A204.1 (cell line): ENCODE measurements around the gene NAT9.

Experiments
- FAIRE-seq: peaks from 2 replicates; lab custom pipeline; 2012; peaks lifted over from hg19 to GRCh38; lab: Jason Lieb, UNC

The NAT9 gene

DNA sequence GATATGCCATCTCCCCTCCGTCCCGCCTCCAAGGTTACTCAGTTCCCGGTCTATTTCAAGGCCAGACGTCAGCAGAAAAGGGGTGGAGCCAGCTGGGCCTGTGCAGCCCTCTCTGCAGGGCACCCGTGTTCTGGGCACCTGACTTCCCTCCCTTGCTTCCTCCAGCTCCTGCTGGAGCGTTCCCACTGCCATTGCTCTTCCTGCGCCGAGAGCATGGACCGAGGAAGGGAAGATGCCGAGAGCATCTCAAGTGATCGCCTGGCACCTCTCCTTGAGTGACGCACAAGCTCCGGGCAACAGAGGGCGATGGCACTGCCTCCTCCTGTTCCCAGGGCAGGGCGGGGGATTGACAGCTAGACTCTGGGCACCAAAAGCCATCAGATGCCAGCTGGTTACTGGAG is 29.4 kb upstream of the NAT9 start:
- no peak for FAIRE-seq

DNA sequence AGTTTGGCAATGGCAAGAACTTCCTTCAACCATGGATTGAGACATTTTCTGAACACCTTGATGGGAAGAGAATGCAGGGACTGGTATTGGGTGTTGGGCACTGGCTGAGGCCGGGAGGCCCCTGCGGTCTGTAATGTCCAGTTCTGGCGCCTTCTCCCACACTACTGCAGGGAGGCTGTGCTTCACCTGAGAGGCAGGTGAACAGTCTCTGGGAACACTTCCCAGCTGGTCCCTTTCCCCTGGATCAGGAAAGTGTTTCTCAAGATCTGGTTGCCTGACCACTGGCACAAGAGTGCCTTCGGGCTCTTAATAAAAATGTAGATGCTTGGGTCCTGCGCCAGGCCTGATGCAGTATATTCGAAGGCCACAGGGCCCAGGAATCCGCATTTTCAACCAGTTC is 28.5 kb upstream of the NAT9 start:
- no peak for FAIRE-seq

- FAIRE-seq, result no peak
These were observed 27.8 kb upstream of the NAT9 start for GRCh38 chr17:74803971-74804370.

- FAIRE-seq, result no peak
These were observed 27.3 kb upstream of the NAT9 start for GRCh38 chr17:74803388-74803930.

DNA sequence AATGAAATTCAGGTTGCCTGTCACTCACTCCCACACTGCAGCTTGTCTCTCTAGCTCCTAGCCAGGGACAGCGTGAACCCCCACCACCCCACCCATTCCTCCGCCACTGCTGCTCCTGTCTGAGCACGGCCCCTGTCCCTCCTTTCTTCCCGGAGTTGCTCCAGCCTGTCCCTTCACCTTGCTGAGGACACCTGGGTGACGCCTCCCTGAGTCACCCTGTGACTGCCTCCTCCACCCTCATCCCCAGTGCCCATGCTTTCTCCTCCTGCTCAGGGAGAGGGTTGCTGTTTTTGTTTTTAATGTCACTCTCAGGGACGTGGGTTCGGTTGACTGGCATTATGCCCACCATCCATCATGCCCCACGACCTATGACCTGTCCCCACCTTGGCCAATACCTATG is 25.8 kb upstream of the NAT9 start:
- FAIRE-seq, result no peak

DNA sequence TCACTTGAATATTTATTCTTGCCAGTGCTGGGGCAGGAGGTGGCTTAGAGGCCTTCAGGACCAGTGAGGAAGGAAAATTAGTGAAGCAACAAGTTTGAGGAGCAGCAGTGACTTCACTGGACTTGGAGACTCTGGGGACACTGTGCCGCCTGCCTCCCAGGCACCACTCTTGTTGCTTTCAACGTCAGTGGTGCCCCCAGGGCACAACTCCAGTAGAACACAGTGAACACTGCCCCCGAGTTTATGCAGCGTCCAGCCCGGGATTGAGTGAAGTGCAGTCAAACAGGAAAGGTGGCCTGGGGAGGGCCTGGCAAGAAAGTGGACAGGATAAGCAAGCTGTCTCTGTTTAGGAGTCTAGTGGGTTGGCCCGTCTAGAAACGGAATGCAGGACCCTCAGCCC is 24.4 kb upstream of the NAT9 start:
- no peak for FAIRE-seq

GRCh38 chr17:74799097-74799496 is 23.0 kb upstream of the NAT9 start:
- no peak for FAIRE-seq

GRCh38 chr17:74798239-74798707 is 22.1 kb upstream of the NAT9 start:
- no peak for FAIRE-seq

DNA sequence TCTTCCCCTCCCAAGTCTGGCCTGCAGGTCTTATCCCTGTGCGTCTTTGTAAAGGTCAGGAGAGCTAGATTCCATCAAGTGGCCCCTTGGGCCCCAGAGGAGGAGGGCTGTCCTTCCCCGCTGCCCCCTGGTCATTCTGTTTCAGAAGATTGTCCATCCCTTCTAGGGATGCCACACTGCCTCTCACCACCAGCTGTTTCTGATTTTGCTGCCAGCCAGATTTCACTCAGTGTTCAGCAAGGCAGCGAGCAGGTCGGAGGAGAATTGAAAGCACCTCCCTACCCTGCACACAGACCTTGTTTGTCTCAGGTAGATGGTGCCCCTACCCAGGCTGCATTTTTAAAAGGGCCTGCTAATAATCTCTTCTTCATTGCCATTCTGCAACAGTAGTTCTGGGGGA is 21.7 kb upstream of the NAT9 start:
- no peak for FAIRE-seq

DNA sequence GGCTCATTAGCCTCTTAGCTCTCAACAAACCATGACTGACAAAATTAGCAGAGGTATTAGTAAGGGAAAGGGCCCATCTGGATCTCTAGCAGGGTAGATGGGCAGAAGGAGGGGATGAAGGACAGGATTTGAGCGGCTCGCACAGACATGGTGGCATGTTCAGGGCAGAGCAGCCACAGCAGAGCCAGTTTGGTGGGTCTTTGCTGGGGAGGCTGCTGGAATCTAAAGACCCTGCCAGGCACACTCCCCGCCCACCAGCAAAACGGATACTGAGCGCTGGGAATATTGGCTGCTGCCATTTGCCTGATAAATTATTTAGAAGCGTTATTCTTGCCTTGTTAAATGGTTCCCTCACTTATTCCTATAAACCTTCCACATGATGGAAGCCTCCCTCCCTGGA is 20.7 kb upstream of the NAT9 start:
- FAIRE-seq, result no peak

GRCh38 chr17:74796211-74796610 is 20.1 kb upstream of the NAT9 start:
- no peak for FAIRE-seq

DNA sequence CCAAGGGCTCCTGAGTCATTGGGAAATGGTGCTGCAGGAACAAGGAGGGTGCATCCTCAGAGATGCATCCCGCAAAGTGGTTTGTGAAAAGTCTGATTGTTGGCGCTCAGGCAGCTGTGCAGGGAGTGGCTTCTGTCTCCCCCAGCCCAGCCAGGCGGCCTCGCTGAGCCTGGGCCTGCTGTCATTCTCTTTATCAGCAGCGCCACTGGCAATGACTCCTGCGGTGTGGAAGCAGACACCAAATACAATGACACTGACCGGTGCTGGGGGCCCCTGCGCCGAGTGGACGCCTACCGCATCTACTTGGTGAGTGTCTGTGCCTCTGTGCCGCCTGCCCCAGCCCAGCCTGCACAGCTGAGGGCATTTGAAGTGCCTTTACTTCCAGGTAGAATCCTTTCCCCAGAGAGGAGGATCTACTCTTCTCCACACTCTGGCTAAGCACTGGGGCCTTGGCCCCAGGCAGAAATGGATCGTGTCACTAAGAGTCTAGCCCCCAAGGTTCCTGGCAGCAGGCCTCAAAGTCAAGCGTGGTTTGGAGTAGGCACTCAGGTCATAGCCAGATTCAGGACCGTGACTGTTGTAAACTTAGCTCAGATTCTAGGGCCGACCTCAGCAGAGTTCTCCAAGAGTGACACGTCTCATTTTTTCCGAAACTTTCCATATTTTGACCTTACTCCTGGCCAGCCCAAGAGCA is 19.3 kb upstream of the NAT9 start:
- FAIRE-seq, result no peak

DNA sequence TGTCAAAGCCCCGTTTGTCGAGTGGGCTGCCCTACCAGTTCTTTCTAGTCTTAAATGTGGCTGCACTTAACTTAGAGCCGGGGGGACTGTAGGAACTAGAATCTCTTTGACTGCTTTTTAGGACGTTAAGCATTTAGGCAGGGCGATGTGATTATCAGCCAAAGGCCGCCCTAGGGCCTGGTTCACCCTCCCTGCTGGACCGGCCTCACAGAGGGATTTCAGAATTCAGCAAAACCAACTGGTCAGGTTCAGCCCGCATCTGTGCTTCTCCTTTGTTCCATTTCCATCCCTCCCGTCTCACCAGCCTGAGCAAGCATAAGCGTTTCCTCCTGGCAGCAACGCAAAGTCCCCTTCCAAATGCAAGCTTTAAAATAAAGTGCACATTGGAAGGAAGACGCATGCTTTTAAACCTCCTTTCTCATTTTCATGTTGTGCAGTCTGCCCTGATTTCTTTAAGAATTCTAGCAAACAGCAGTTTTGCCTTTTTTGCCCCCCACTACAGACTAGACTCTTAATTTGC is 16.5 kb upstream of the NAT9 start:
- no peak for FAIRE-seq

DNA sequence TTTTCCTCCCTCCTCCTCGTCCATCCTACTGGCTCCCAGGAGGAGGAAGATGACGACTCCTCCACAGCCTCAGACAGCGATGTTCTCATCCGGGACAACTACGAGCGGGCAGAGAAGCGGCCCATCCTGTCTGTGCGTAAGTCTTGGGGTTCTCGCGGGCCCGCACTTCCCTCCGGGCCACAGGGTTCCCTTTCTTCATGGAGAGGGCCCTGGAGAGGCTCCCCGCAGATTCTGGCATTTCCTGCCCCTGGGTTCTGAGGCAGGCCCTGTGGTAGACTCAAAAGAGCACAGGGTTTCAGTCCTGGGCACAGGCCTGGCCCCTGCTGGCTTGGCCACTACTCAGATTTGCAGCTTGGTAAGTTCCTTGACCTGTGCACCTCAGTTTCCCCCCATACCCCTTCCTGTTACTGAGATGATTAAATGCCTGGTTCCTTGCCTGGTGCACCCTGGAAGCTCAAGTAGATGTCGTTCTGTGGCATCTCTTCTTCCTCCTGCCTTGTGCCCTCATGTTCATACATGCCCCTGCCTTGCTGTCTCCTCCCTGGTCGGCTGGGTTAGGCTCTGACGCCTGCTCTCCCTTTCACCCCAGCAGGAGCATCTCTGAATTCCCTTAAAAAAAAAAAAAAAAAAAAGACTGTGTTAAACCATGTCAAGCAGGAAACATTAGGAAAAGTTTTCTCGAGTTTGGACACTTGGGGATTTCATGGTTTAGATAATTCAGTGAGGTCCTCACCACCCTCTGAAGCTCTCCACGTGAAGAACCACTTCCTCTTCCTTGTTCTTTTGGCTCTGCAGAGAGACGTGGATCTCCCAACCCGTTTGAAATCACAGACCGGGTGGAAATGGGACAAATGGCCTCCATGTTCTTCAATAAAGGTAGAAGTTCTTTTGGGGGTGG is 14.3 kb upstream of the NAT9 start:
- FAIRE-seq, result no peak

DNA sequence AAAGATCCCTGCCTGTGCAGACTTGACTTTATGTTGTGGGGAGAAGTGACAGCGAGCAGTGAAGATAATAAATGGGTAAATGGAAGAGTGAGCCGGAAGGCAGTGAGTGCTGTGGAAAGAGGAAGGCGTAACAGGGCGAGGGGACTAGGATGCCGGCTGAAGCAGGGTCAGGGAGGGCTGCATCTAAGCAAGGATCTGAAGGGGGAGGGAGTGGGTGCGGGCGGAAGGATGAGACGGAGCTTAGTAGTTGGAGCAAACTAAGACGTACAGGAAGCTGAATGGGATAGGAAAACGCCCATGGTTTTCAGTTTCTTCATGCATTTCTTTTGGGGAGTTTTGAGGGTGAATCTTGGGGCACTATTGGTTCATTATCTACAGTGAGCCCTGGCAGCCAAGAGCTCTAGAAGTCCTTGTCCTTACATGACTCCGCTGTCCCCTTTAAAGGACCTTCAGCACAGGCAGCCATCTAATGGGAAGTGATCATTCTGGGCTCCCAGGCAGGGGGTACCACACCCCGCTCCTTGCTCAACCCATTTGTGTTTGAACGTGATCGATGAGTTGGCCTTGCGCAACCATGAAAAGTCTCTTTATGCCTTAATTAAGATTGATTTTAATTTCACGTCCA is 10.4 kb upstream of the NAT9 start:
- no peak for FAIRE-seq

GRCh38 chr17:74785981-74786360 is 9.8 kb upstream of the NAT9 start:
- no peak for FAIRE-seq

- FAIRE-seq, result no peak
These were observed 9.2 kb upstream of the NAT9 start for GRCh38 chr17:74785096-74785980.

DNA sequence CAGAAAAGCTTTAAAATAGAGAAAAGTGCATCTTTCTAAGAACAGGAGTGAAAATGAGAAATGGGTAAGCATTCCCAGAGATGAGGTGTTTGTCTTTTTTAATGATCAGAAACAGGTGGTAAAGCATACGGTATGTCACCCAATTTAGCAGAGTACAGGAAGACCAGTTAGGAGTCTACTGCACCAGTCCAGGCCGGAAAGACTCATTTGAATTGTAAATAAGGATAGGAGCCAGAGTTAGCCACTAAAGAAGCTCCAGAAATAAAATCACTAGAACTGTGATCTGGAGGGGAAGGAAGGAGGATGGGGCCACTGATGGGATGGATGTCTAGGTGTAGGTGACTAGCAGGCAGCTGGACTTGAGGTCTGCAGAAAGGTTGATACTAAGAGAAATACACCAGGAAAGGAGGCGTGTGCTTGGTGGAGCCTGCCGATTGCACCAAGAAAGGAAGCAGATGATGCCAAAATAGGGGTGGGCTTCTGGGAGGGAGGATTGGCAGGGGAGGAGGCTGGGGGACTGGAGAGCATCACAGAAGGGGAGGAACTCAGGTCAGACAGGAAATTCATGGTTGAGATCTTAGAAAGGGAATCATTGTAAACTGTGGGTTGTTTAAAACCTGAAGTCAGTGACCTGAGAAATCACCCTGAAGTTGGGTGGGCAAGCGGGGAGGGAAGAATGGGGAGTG is 8.1 kb upstream of the NAT9 start:
- no peak for FAIRE-seq

GRCh38 chr17:74782571-74782970 is 6.4 kb upstream of the NAT9 start:
- no peak for FAIRE-seq

DNA sequence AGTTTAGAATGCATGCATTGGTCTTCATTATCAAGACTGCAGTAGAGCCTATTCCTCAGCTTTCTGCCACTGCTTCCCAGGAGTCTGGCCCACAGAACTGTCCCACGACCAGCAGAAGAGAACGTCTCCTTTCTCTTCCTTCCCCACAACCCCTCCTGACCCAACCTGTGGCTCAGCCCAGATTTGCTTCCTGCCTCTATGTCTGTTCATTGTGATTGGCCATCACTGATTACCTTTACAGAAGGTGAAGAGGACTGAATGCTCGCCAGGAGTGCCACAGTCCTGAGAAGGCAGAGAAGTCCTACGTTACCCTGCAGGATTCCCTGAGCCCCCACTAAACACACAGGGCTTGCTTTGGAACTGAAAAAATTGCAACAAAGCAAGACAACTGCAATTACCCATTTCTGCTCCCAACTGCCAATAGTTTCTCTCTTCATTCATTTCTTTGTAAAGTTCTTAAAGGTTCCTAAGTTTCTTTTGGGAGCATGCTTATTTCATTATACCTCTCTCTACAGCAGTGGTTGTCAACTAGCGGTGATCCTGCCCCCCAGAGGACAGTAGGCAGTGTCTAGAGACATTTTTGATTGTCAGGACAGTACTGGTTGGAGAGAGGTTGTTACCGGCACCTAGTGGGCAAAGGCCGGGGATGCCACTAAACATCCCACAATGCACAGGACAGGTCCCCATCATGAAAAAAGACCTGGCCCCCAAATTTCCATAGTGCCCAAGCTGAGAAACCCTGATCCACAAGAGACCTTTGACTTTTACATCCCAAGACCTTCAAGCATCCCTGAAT is 4.5 kb upstream of the NAT9 start:
- FAIRE-seq, result peak; percentile 23
